Fibroblast of pulmonary artery (primary cell): Measurements from ENCODE around the gene SUGT1.
"Not testable (repeated sequence)": the region's sequence is repeated elsewhere in the genome, so short reads cannot be mapped to it uniquely, and the experiment has no call there.

ENCODE experiments used
- DNase-seq: peaks from one replicate; pipeline ENCODE4 v3.0.0-alpha.2; 2010; ENCODE audit warnings: low read depth
- H3K4me3 ChIP-seq: replicated peaks from 2 replicates; pipeline ENCODE4 v1.5.1; 2011; ENCODE audit warnings: low read depth, mild to moderate bottlenecking, control low read depth, low read length, moderate library complexity
- TF ChIP-seq, protein P1 (sequence below): IDR thresholded peaks from 2 replicates; pipeline ENCODE4 v1.5.1; 2011; ENCODE audit warnings: mild to moderate bottlenecking, control low read depth, low read length, inconsistent platforms; ENCODE audit errors: missing control alignments

The SUGT1 gene

DNA sequence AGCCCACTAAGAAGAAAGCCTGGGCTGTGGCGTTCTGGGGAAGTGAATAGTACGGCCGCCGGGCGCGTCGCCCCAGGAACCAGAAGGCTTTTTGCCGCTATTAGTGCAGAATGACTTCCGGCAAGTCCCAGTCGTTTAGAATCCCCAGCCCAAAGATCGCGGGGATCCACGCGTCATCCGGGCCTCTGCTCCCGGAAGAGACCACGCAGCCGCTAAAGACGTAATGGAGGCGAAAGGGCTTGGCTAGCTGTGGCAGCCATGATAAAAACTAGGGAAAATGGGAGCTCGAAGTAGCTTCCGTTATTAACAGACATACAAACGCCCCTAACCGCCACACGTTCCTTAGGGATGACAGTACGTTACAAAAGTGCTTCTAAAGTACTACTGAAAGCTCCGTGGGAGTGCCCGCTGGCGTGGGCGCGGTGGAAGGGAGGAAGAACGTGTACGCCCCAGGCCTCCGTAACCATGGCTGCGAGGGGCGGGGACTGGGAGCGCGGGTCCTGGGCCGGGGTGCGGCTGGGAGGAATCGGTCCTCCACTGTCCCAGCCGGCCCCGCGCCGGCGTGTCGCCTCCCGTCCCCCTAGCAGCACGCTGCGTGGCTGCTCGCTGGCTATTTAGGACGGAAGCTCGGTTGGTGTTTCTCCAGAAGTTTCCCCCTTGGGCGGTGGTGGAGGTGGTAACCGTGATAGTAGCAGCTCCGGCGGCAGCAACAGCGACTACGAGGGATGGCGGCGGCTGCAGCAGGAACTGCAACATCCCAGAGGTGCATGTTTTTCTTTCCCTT, at the start of gene SUGT1:
SUGT1 (plus strand) TSS at position 641 of the 784 bp plus-strand sequence; CDS start at position 726, 85 bp downstream.
- TF ChIP-seq, protein P1, sequence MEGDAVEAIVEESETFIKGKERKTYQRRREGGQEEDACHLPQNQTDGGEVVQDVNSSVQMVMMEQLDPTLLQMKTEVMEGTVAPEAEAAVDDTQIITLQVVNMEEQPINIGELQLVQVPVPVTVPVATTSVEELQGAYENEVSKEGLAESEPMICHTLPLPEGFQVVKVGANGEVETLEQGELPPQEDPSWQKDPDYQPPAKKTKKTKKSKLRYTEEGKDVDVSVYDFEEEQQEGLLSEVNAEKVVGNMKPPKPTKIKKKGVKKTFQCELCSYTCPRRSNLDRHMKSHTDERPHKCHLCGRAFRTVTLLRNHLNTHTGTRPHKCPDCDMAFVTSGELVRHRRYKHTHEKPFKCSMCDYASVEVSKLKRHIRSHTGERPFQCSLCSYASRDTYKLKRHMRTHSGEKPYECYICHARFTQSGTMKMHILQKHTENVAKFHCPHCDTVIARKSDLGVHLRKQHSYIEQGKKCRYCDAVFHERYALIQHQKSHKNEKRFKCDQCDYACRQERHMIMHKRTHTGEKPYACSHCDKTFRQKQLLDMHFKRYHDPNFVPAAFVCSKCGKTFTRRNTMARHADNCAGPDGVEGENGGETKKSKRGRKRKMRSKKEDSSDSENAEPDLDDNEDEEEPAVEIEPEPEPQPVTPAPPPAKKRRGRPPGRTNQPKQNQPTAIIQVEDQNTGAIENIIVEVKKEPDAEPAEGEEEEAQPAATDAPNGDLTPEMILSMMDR = peak; percentile 64
- DNase-seq = peak; percentile 98
- H3K4me3 ChIP-seq = peak within 1 kb of the TSS; percentile 72

DNA sequence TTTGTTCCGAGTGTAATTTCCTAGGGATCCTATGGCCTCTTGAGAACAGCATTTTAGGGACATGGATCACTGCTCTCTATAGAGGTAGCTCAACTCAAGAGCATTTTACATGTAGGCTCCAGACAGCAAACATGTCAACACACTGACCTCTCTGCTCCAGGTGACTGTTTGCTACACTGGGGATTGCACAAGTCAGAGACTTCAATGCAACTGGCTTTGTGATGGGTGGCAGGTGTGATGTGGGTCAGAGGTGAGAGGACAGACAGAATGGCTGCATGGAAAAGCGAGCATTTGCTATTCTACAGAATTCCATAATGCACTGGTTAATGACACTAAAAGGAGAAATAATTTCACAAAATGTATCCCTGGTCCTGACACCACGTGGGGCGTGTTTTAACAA, 49.3 kb upstream of the SUGT1 start:
- H3K4me3 ChIP-seq, DNase-seq: not testable (repeated sequence)

DNA sequence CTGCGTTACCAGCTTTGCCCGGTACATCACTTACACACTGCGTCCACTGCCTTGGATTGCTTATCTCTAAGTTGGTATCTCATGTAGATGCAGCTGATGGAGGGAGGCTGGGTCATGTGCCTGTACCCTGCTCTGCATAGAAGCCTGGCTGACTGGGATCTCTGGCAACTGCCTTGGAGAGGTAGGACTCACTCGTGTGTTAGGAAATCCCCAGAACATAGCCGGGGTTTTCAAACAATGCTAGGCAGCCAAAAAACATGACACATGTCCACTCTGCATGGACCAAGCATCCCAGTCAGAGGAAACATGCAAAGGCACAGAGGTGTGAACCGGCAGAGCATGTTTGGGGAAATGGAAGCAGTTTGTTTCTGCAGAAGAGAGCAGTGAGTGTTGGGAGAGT, 46.5 kb upstream of the SUGT1 start:
- DNase-seq = peak; percentile 7
- H3K4me3 ChIP-seq = not testable (repeated sequence)

DNA sequence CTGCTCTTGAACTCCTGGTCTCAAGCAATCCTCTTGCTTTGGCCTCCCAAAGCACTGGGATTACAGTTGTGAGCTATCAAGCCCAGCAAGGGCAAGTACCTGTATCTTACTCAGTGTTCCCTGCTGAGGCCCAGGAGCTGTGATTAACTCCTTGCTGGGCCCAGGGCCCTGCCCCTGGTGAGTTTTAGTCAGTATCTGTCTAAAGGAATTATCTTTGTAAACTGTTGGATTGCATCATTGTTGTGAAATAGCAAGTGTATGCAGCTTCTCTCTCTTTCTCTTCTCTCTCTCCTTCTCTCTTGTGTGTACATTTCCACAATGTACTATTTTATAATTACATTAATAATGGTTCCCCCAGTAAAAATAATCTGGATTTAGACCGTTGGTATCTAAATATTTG, 45.8 kb upstream of the SUGT1 start:
- not testable (repeated sequence) for H3K4me3 ChIP-seq
- DNase-seq = peak; percentile 24

DNA sequence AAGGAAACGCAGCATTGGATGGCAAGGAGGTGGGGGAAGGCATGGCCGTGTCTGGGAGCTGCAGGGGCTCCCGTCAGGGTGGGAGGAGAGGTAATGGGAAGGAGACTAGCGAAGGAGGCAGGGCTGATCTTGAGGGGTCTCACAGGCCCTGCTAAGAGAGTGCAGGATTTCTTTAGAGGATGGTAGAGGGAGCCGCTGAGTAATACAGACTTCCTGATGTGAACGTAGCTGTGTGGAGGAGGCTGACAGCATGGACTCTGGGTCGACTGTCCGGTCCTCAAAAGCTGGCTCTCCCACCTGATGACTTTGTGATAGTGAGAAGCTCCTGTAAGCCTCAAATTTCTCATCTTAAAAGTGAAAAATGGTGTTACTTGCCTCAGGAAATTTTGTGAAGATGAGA, 44.5 kb upstream of the SUGT1 start:
- not testable (repeated sequence) for DNase-seq, H3K4me3 ChIP-seq

DNA sequence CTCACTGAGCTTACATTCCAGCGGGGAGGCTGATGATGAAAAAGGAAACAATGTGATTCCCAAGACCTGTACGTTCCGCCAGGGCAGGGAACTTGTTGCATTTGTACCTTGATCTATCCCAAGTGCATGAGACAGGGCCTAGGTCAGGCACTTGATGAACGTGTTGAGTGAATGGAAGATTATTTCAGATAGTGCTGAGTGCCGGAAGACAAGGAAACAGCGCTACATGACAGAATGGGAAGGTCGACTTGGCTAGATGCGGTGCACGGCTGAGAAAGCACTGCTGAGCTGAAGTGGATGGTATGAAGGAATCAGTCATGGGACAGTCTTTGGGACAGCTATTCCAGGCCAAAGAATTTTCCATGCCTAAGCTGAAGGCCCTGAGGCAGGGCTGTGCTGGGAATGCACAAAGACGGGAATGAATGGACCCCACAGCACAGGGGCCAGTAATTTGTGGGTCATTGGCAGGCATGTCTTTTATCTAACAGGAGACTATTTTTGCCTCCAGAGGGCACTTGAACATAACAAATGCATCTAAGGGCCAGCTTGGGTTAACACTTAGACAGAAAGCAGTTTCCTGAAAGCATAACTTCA, 43.5 kb upstream of the SUGT1 start:
- peak; percentile 68 for DNase-seq
- H3K4me3 ChIP-seq = not testable (repeated sequence)
- TF ChIP-seq, protein P1 = peak; percentile 37

DNA sequence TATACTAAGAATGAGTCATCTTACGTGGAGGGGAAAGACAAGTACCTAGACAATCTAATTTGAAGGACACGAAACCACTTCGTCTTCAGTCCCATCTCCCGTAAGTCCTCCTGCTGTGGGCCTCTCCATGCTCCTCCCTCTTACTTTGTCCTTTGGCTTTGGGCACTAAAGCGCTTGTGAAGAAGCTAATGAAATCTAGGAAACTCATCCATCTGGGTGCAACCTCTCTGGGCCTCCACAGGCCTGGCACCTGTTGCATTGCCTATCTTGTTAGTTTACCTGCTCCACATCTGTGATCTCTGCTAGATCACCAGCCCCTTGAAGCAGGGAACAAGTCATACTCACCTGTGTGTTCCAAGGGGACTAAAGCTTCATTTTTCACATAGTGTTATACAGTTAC, 42.5 kb upstream of the SUGT1 start:
- not testable (repeated sequence) for H3K4me3 ChIP-seq, DNase-seq

DNA sequence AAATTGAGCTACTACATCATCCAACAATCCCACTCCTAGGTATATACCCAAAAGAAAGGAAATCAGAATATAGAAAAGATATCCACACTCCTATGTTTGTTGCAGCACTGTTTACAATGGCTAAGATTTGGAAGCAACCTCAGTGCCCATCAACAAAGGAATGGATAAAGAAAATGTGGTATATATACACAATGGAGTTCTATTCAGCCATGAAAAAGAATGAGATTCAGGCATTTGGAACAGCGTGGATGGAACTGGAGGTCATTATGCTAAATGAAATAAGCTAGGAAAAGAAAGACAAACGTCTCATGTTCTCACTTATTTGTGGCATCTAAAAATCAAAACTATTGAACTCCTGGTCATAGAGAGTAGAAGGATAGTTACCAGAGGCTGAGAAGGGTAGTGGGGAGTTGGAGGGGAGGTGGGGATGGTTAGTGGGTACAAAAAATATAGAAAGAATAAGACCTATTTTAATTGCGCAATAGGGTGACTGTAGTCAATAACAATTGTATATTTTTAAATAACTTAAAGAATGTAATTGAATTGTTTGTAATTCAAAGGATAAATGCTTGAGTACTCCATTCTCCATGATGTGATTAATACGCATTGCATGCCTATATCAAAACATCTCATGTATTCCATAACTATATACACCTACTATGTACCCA, 37.4 kb upstream of the SUGT1 start:
- no peak for DNase-seq
- TF ChIP-seq, protein P1 = no peak
- H3K4me3 ChIP-seq = no peak overlapping the region

DNA sequence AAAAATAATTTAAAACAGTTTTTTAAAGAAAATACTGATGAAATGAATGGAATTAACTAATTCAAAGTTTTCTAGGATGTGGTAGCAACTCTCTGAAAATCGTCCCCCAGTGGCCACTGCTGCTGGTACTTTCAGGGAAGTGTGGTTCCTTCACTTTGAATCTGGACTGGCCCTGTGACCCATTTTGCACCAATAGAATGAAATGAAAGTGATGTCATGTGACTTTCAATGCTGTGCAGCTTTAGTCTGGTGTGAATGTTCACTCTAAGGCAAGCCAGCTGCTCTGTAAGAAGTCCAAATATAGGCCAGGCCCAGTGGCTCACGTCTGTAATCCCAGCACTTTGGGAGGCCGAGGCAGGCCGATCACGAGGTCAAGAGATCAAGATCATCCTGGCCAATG, 36.8 kb upstream of the SUGT1 start:
- no peak for DNase-seq
- TF ChIP-seq, protein P1 = no peak
- H3K4me3 ChIP-seq = no peak overlapping the region
